ENCODE data around the gene GH1.

GH1 gene

DNA sequence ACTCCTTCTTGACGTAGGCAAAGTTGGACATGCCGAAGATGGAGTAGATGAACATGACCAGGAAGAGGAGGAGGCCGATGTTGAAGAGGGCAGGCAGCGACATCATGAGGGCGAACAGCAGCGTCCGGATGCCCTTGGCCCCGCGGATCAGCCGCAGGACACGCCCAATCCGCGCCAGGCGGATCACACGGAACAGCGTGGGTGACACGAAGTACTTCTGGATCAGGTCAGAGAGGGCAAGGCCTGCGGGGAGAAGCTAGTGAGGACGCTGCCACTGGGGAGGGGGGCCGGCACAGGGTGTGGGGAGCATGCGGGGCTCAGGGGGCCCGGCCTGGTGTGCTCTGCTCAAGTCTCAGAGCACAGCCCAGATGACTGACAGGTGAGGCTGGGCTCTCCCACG lies 23.1 kb upstream of the GH1 start:
- Histone ChIP-seq H4K20me1 (ENCODE audit: insufficient read depth) (no peaks in the 10 kb centered on the region), H2AFZ (ENCODE audit: low read depth) (no peak overlapping the region), H3K9ac (no peak overlapping the region), H3K79me2 (ENCODE audit: insufficient read depth, low read depth) (no peaks in the 10 kb centered on the region), H3K36me3 (ENCODE audit: insufficient read depth) (no peaks in the 10 kb centered on the region), H3K4me1 (ENCODE audit: low read depth, poor library complexity, severe bottlenecking) (no peaks in the 10 kb centered on the region), H3K4me3 (IDR thresholded peaks at IDR 0.05; ENCODE audit: insufficient read depth, low read depth, low read length) (no peak overlapping the region), H3K4me2 (no peak overlapping the region), H3K27me3 (ENCODE audit: insufficient read depth, low read depth) (peaks cover 4% of the 10 kb centered on the region; the same call in 1 of the 2 replicates), H3K27ac (no peak overlapping the region)
- TF ChIP-seq, protein P1, sequence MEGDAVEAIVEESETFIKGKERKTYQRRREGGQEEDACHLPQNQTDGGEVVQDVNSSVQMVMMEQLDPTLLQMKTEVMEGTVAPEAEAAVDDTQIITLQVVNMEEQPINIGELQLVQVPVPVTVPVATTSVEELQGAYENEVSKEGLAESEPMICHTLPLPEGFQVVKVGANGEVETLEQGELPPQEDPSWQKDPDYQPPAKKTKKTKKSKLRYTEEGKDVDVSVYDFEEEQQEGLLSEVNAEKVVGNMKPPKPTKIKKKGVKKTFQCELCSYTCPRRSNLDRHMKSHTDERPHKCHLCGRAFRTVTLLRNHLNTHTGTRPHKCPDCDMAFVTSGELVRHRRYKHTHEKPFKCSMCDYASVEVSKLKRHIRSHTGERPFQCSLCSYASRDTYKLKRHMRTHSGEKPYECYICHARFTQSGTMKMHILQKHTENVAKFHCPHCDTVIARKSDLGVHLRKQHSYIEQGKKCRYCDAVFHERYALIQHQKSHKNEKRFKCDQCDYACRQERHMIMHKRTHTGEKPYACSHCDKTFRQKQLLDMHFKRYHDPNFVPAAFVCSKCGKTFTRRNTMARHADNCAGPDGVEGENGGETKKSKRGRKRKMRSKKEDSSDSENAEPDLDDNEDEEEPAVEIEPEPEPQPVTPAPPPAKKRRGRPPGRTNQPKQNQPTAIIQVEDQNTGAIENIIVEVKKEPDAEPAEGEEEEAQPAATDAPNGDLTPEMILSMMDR (conservative IDR thresholded peaks at IDR 0.05; ENCODE audit: low read depth, low read length) = no peak

DNA sequence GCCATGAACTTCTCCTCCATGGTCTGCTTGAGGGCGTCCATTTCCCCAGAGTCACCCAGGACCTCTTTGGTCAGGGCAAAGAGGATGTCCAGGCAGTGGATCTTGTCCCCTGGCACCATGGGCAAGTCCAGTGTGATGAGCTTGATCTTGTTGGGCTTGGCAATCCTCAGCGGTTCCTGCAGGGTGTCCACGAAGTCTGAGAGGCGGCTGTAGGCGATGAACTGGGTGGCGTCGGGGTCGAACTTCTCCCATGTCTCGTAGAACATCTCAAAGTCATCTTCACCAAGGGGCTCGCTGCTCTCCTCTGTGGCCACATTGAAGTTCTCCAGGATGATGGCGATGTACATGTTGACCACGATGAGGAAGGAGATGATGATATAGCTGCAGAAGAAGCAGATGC lies 22.5 kb upstream of the GH1 start:
- H4K20me1 ChIP-seq (ENCODE audit: insufficient read depth) = no peaks in the 10 kb centered on the region
- H2AFZ ChIP-seq (ENCODE audit: low read depth) = no peak overlapping the region
- no peaks in the 10 kb centered on the region for H3K4me1 ChIP-seq (ENCODE audit: low read depth, poor library complexity, severe bottlenecking)
- TF ChIP-seq, protein P1 (conservative IDR thresholded peaks at IDR 0.05; ENCODE audit: low read depth, low read length) = no peak
- peaks cover 4% of the 10 kb centered on the region; the same call in 1 of the 2 replicates for H3K27me3 ChIP-seq (ENCODE audit: insufficient read depth, low read depth)
- H3K4me2 ChIP-seq = no peak overlapping the region
- H3K9ac ChIP-seq = no peak overlapping the region
- H3K4me3 ChIP-seq (IDR thresholded peaks at IDR 0.05; ENCODE audit: insufficient read depth, low read depth, low read length) = no peak overlapping the region
- no peaks in the 10 kb centered on the region for H3K36me3 ChIP-seq (ENCODE audit: insufficient read depth)
- H3K27ac ChIP-seq = no peak overlapping the region
- no peaks in the 10 kb centered on the region for H3K79me2 ChIP-seq (ENCODE audit: insufficient read depth, low read depth)

GRCh38 chr17:63940584-63940983 lies 21.9 kb upstream of the GH1 start:
- no peaks in the 10 kb centered on the region for H3K4me1 ChIP-seq (ENCODE audit: low read depth, poor library complexity, severe bottlenecking)
- H3K4me2 ChIP-seq = no peak overlapping the region
- H3K79me2 ChIP-seq (ENCODE audit: insufficient read depth, low read depth) = no peaks in the 10 kb centered on the region
- H3K27ac ChIP-seq = no peak overlapping the region
- H4K20me1 ChIP-seq (ENCODE audit: insufficient read depth) = no peaks in the 10 kb centered on the region
- H3K9ac ChIP-seq = no peak overlapping the region
- H3K36me3 ChIP-seq (ENCODE audit: insufficient read depth) = no peaks in the 10 kb centered on the region
- TF ChIP-seq, protein P1 (conservative IDR thresholded peaks at IDR 0.05; ENCODE audit: low read depth, low read length) = no peak
- no peak overlapping the region for H3K4me3 ChIP-seq (IDR thresholded peaks at IDR 0.05; ENCODE audit: insufficient read depth, low read depth, low read length)
- H2AFZ ChIP-seq (ENCODE audit: low read depth) = no peak overlapping the region
- H3K27me3 ChIP-seq (ENCODE audit: insufficient read depth, low read depth) = peaks cover 4% of the 10 kb centered on the region; the same call in 1 of the 2 replicates

- Histone ChIP-seq H4K20me1 (ENCODE audit: insufficient read depth) (no peaks in the 10 kb centered on the region), H3K27ac (no peak overlapping the region), H3K4me2 (no peak overlapping the region), H3K9ac (no peak overlapping the region), H3K36me3 (ENCODE audit: insufficient read depth) (no peaks in the 10 kb centered on the region), H3K4me3 (IDR thresholded peaks at IDR 0.05; ENCODE audit: insufficient read depth, low read depth, low read length) (no peak overlapping the region), H3K4me1 (ENCODE audit: low read depth, poor library complexity, severe bottlenecking) (no peaks in the 10 kb centered on the region), H3K79me2 (ENCODE audit: insufficient read depth, low read depth) (no peaks in the 10 kb centered on the region), H3K27me3 (ENCODE audit: insufficient read depth, low read depth) (peaks cover 2% of the 10 kb centered on the region; the same call in 1 of the 2 replicates), H2AFZ (ENCODE audit: low read depth) (no peak overlapping the region)
- TF ChIP-seq, protein P1 (conservative IDR thresholded peaks at IDR 0.05; ENCODE audit: low read depth, low read length) = no peak
Measured at GRCh38 chr17:63939884-63940283, 21.2 kb upstream of the GH1 start.

Measured in KMS-11 (cell line).